Type B pancreatic cell (in vitro differentiated cells): Measurements from ENCODE around the gene XPR1. TPM values are rescaled to one million over a fixed set of nuclear protein-coding genes. Genes with fewer than 3 reads are reported as not detected.

Source experiments
- DNase-seq: peaks from one replicate; pipeline ENCODE4 v3.0.0; 2021; ENCODE audit warnings: mixed read lengths; ENCODE audit not compliant: unreplicated experiment; ENCODE audit errors: extremely low spot score
- H3K27ac Mint-ChIP-seq: 2 replicates; pipeline ENCODE4 v1.8.0; 2021; ENCODE audit warnings: mild to moderate bottlenecking, mixed read lengths
- H3K27me3 Mint-ChIP-seq: 2 replicates; pipeline ENCODE4 v1.8.0; 2021; ENCODE audit warnings: mixed read lengths
- H3K36me3 Mint-ChIP-seq: 2 replicates; pipeline ENCODE4 v1.8.0; 2021; ENCODE audit warnings: mixed read lengths
- H3K4me1 Mint-ChIP-seq: one replicate; pipeline ENCODE4 v1.8.0; 2021; ENCODE audit warnings: mixed read lengths; ENCODE audit not compliant: unreplicated experiment
- H3K4me3 Mint-ChIP-seq: 2 replicates; pipeline ENCODE4 v1.8.0; 2021; ENCODE audit warnings: mild to moderate bottlenecking, mixed read lengths
- H3K9me3 Mint-ChIP-seq: 2 replicates; pipeline ENCODE4 v1.8.0; 2021; ENCODE audit warnings: mixed read lengths
- total RNA-seq: library from RNA; stranded (reverse); gene quantifications from 2 replicates; pipeline ENCODE4 v1.2.1, GENCODE V29; 2021; ENCODE audit warnings: low replicate concordance
- TF ChIP-seq, protein P1 (sequence below): fragments of 200-600 bp; sonication (generic); conservative IDR thresholded peaks from 2 replicates; pipeline ENCODE4 v1.5.0; 2021; ENCODE audit warnings: antibody characterized with exemption, mild to moderate bottlenecking

XPR1 gene
- total RNA-seq, 1 donor from 2014 or later, result 48.5 TPM

- no peak for DNase-seq
- TF ChIP-seq, protein P1, sequence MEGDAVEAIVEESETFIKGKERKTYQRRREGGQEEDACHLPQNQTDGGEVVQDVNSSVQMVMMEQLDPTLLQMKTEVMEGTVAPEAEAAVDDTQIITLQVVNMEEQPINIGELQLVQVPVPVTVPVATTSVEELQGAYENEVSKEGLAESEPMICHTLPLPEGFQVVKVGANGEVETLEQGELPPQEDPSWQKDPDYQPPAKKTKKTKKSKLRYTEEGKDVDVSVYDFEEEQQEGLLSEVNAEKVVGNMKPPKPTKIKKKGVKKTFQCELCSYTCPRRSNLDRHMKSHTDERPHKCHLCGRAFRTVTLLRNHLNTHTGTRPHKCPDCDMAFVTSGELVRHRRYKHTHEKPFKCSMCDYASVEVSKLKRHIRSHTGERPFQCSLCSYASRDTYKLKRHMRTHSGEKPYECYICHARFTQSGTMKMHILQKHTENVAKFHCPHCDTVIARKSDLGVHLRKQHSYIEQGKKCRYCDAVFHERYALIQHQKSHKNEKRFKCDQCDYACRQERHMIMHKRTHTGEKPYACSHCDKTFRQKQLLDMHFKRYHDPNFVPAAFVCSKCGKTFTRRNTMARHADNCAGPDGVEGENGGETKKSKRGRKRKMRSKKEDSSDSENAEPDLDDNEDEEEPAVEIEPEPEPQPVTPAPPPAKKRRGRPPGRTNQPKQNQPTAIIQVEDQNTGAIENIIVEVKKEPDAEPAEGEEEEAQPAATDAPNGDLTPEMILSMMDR, result no peak
- H3K27ac Mint-ChIP-seq, result no peak overlapping the region
- no peak overlapping the region for H3K4me3 Mint-ChIP-seq
- peaks cover 4% of the 10 kb centered on the region for H3K27me3 Mint-ChIP-seq
- no peaks in the 10 kb centered on the region for H3K36me3 Mint-ChIP-seq
- peaks cover 15% of the 10 kb centered on the region for H3K4me1 Mint-ChIP-seq
- peaks cover 4% of the 10 kb centered on the region for H3K9me3 Mint-ChIP-seq
Observed at GRCh38 chr1:180898441-180899219, 266.8 kb downstream of the XPR1 start.

DNA sequence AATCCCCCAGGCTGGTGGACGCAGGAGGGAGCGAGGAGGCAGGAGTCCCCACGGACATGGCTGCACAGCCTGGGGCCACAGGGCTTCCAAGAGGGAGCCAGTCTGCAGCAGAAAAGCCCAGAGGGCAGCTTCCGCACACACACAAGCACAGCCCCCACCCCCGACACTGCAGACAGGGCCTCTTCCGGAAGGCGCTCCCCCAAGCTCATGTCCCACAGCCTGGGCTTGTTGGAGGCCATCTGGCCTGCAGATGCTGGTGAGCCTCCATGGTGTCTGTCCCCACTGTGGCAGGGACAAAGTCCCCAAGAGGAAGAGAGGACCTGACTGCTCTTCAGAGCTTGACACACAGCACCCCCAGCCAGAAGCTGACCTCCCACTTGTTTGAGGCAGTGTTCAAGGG lies 267.4 kb downstream of the XPR1 start:
- Mint-ChIP-seq H3K27me3 (peaks cover 4% of the 10 kb centered on the region), H3K9me3 (peaks cover 4% of the 10 kb centered on the region), H3K36me3 (no peaks in the 10 kb centered on the region), H3K4me3 (no peak overlapping the region), H3K27ac (no peak overlapping the region), H3K4me1 (peaks cover 15% of the 10 kb centered on the region)
- TF ChIP-seq, protein P1, result no peak
- no peak for DNase-seq

- Mint-ChIP-seq H3K9me3 (no peaks in the 10 kb centered on the region), H3K4me3 (no peak overlapping the region), H3K4me1 (peaks cover 15% of the 10 kb centered on the region), H3K27me3 (peaks cover 4% of the 10 kb centered on the region), H3K27ac (no peak overlapping the region), H3K36me3 (no peaks in the 10 kb centered on the region)
- no peak for DNase-seq
- TF ChIP-seq, protein P1, result no peak
Observed at GRCh38 chr1:180901076-180901990, 269.5 kb downstream of the XPR1 start.

- TF ChIP-seq, protein P1, result no peak
- no peak overlapping the region for H3K4me3 Mint-ChIP-seq
- no peak for DNase-seq
- peaks cover 15% of the 10 kb centered on the region for H3K4me1 Mint-ChIP-seq
- H3K9me3 Mint-ChIP-seq, result no peaks in the 10 kb centered on the region
- no peak overlapping the region for H3K27ac Mint-ChIP-seq
- no peaks in the 10 kb centered on the region for H3K36me3 Mint-ChIP-seq
- peaks cover 4% of the 10 kb centered on the region for H3K27me3 Mint-ChIP-seq
Observed at GRCh38 chr1:180902541-180902940, 270.7 kb downstream of the XPR1 start.

DNA sequence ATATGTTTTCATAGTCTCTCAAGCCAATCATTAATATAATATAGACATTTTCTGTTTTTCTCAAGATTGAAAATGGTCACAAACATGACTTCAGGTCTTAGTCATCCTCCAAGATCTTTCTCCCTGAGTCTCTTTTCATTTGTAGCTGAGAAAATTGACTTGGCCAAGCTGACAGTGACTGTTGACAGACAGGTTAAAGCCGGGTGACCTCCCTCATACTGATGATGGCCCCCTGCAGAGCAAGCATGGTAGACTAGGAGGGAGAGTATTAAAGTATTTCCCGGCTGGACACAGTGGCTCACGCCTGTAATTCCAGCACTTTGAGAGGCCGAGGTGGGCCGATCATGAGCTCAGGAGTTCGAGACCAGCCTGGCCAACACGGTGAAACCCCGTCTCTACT lies 274.1 kb downstream of the XPR1 start:
- TF ChIP-seq, protein P1, result no peak
- no peaks in the 10 kb centered on the region for H3K4me1 Mint-ChIP-seq
- peaks cover 13% of the 10 kb centered on the region for H3K27me3 Mint-ChIP-seq
- no peak overlapping the region for H3K27ac Mint-ChIP-seq
- no peaks in the 10 kb centered on the region for H3K36me3 Mint-ChIP-seq
- no peaks in the 10 kb centered on the region for H3K9me3 Mint-ChIP-seq
- H3K4me3 Mint-ChIP-seq, result no peak overlapping the region
- no peak for DNase-seq
